HepG2 (cell line): ENCODE results near the gene PXYLP1.

Experiments
- JUND ChIP-seq: sonication (generic); formaldehyde crosslinking; IDR thresholded peaks from 2 replicates; pipeline ENCODE4 v1.8.0; 2022; ENCODE audit warnings: mild to moderate bottlenecking, missing genetic modification reagents
- POLR2A ChIP-seq, 2 experiments: IDR thresholded peaks; 2 replicates each; pipeline ENCODE4 v1.6.1; 2011; ENCODE audit warnings: low read depth in 2 of 2, low read length in 2 of 2, mild to moderate bottlenecking in 1 of 2, moderate library complexity in 1 of 2; ENCODE audit not compliant: insufficient read depth in 1 of 2
- SP2 ChIP-seq: sonication (generic); formaldehyde crosslinking; IDR thresholded peaks from 2 replicates; pipeline ENCODE4 v1.5.1; 2020; ENCODE audit warnings: mild to moderate bottlenecking, missing genetic modification reagents
- TF ChIP-seq, protein P1 (sequence below): IDR thresholded peaks from 2 replicates; pipeline ENCODE4 v1.6.1; 2012; ENCODE audit warnings: inconsistent platforms

DNA sequence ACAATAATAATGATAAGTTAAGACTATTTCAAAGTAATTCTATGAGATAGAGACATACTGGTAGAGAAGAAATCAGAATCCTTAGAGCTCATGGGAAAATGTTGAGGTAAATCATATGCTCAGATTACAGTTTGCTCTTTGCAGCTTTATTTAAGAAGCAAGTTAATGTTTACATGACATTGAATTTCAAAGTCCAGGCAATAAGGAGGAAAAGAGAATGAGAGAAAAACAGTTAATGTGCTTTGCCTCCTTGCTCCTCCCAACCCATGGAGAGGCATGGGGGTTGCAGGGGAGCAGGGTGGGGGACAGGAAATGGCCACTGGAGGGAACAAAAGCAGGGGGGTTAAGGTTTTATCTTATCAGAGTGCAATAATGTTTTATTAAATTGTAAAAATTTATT lies 94.5 kb downstream of the PXYLP1 start:
- TF ChIP-seq SP2 (CRISPR knock-in tag) (no peak), JUND (CRISPR knock-in tag) (no peak), POLR2A (IDR thresholded peaks at IDR 0.05; ENCODE audit: insufficient read depth in 1 of 2, low read depth in 2 of 2, low read length in 2 of 2) (no peak)
- TF ChIP-seq, protein P1, sequence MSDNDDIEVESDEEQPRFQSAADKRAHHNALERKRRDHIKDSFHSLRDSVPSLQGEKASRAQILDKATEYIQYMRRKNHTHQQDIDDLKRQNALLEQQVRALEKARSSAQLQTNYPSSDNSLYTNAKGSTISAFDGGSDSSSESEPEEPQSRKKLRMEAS: no peak
